SK-N-SH treated with all-trans-retinoic acid at 6 μM for 48 hours (cell line): Measurements from ENCODE around the gene ROBO1.
A peak's percentile ranks its signal among the peaks of the same experiment; 100 is the strongest.

ENCODE experiments used
- ATAC-seq: fragments of 200-7000 bp; cut with Tn5 transposase; 3 replicates; pipeline ENCODE4 v1.9.1; 2020; ENCODE audit warnings: mild to moderate bottlenecking, moderate library complexity
- ARNTL ChIP-seq: fragments of 450-650 bp; formaldehyde crosslinking; IDR thresholded peaks from 2 replicates; pipeline ENCODE4 v1.5.0; 2020; ENCODE audit warnings: low read depth, mild to moderate bottlenecking, moderate library complexity, borderline replicate concordance
- BACH2 ChIP-seq: fragments of 250-450 bp; sonication (Bioruptor Pico); IDR thresholded peaks from 2 replicates; pipeline ENCODE4 v1.9.0; 2021; ENCODE audit warnings: mild to moderate bottlenecking, borderline replicate concordance
- CREB5 ChIP-seq: fragments of 250-450 bp; sonication (Bioruptor Pico); IDR thresholded peaks from 2 replicates; pipeline ENCODE4 v1.5.1; 2020; ENCODE audit warnings: low read depth, mild to moderate bottlenecking, moderate library complexity
- CSDC2 ChIP-seq: fragments of 250-450 bp; sonication (Bioruptor Pico); IDR thresholded peaks from 2 replicates; pipeline ENCODE4 v1.5.0; 2020; ENCODE audit warnings: mild to moderate bottlenecking, moderate library complexity
- CSRNP3 ChIP-seq: fragments of 250-450 bp; sonication (Bioruptor Pico); IDR thresholded peaks from 2 replicates; pipeline ENCODE4 v1.5.1; 2021; ENCODE audit warnings: mild to moderate bottlenecking, moderate library complexity
- ESRRG ChIP-seq: fragments of 250-450 bp; sonication (Bioruptor Pico); IDR thresholded peaks from 2 replicates; pipeline ENCODE4 v1.6.1; 2021; ENCODE audit warnings: mild to moderate bottlenecking
- GLIS3 ChIP-seq: fragments of 250-450 bp; sonication (Bioruptor Pico); IDR thresholded peaks from 2 replicates; pipeline ENCODE4 v1.5.0; 2020; ENCODE audit warnings: mild to moderate bottlenecking, moderate library complexity
- ISL1 ChIP-seq: fragments of 250-450 bp; sonication (Bioruptor Pico); IDR thresholded peaks from 2 replicates; pipeline ENCODE4 v2.1.2; 2022; ENCODE audit warnings: mild to moderate bottlenecking, moderate library complexity
- POU6F1 ChIP-seq: fragments of 250-450 bp; sonication (Bioruptor Pico); IDR thresholded peaks from 2 replicates; pipeline ENCODE4 v1.8.0; 2021; ENCODE audit warnings: low read depth, mild to moderate bottlenecking, moderate library complexity, borderline replicate concordance
- PPARA ChIP-seq: fragments of 250-450 bp; sonication (Bioruptor Pico); IDR thresholded peaks from 2 replicates; pipeline ENCODE4 v1.5.0; 2020; ENCODE audit warnings: mild to moderate bottlenecking, borderline replicate concordance
- RARB ChIP-seq: fragments of 250-450 bp; sonication (Bioruptor Pico); IDR thresholded peaks from 2 replicates; pipeline ENCODE4 v1.8.0; 2021; ENCODE audit warnings: mild to moderate bottlenecking, moderate library complexity
- SNAI2 ChIP-seq: fragments of 250-450 bp; sonication (Bioruptor Pico); IDR thresholded peaks from 2 replicates; pipeline ENCODE4 v1.5.0; 2020; ENCODE audit warnings: mild to moderate bottlenecking, moderate library complexity
- TCF4 ChIP-seq: fragments of 250-450 bp; sonication (Bioruptor Pico); IDR thresholded peaks from 2 replicates; pipeline ENCODE4 v1.8.0; 2021; ENCODE audit warnings: mild to moderate bottlenecking, moderate library complexity, borderline replicate concordance
- TOX ChIP-seq: fragments of 250-450 bp; sonication (Bioruptor Pico); IDR thresholded peaks from 2 replicates; pipeline ENCODE4 v1.8.0; 2021; ENCODE audit warnings: mild to moderate bottlenecking, moderate library complexity, borderline replicate concordance
- TSHZ2 ChIP-seq: fragments of 250-450 bp; sonication (Bioruptor Pico); IDR thresholded peaks from 2 replicates; pipeline ENCODE4 v1.5.0; 2020; ENCODE audit warnings: mild to moderate bottlenecking, moderate library complexity
- ZC3H10 ChIP-seq: fragments of 250-450 bp; sonication (Bioruptor Pico); IDR thresholded peaks from 2 replicates; pipeline ENCODE4 v1.5.1; 2021; ENCODE audit warnings: mild to moderate bottlenecking, moderate library complexity
- ZFP3 ChIP-seq: fragments of 250-450 bp; sonication (Bioruptor Pico); IDR thresholded peaks from 2 replicates; pipeline ENCODE4 v1.5.0; 2020; ENCODE audit warnings: mild to moderate bottlenecking, moderate library complexity
- ZFP30 ChIP-seq: fragments of 450-650 bp; formaldehyde crosslinking; IDR thresholded peaks from 2 replicates; pipeline ENCODE4 v1.5.0; 2022; ENCODE audit warnings: mild to moderate bottlenecking, moderate library complexity
- ZNF565 ChIP-seq: fragments of 450-650 bp; formaldehyde crosslinking; conservative IDR thresholded peaks from 2 replicates; pipeline ENCODE4 v1.5.0; 2020; ENCODE audit warnings: low read depth, mild to moderate bottlenecking, moderate library complexity
- ZNF70 ChIP-seq: fragments of 450-650 bp; formaldehyde crosslinking; IDR thresholded peaks from 2 replicates; pipeline ENCODE4 v1.5.0; 2020; ENCODE audit warnings: mild to moderate bottlenecking, moderate library complexity
- ZNF8 ChIP-seq: fragments of 450-650 bp; formaldehyde crosslinking; IDR thresholded peaks from 2 replicates; pipeline ENCODE4 v1.5.0; 2020; ENCODE audit warnings: mild to moderate bottlenecking, moderate library complexity

The ROBO1 gene

GRCh38 chr3:79211586-79212359, 556.0 kb downstream of the ROBO1 start:
- ATAC-seq, result no peak
- TF ChIP-seq TOX (no peak), ZC3H10 (no peak), RARB (no peak), PPARA (no peak), SNAI2 (CRISPR knock-in tag) (no peak), TCF4 (CRISPR knock-in tag) (no peak), CREB5 (CRISPR knock-in tag) (no peak), ZFP30 (CRISPR knock-in tag) (no peak)

- no peak for TF ChIP-seq ISL1 (CRISPR knock-in tag)
- TF ChIP-seq TSHZ2, result no peak
- no peak for TF ChIP-seq ZFP30 (CRISPR knock-in tag)
- no peak for TF ChIP-seq ARNTL (CRISPR knock-in tag)
- TF ChIP-seq ZNF8 (CRISPR knock-in tag), result no peak
- no peak for TF ChIP-seq CSDC2 (CRISPR knock-in tag)
- TF ChIP-seq ZNF70 (CRISPR knock-in tag), result no peak
- TF ChIP-seq RARB, result no peak
- no peak for TF ChIP-seq CSRNP3 (CRISPR knock-in tag)
- no peak for TF ChIP-seq CREB5 (CRISPR knock-in tag)
- no peak for TF ChIP-seq BACH2
- no peak for TF ChIP-seq GLIS3 (CRISPR knock-in tag)
- TF ChIP-seq, all 23 proteins: peak for 0
- no peak for ATAC-seq
These were observed 563.4 kb downstream of the ROBO1 start for GRCh38 chr3:79204351-79204750.

GRCh38 chr3:79203144-79203519, 564.7 kb downstream of the ROBO1 start:
- TF ChIP-seq ZNF565 (CRISPR knock-in tag), result no peak
- TF ChIP-seq ZFP3 (CRISPR knock-in tag), result no peak
- TF ChIP-seq TSHZ2, result no peak
- TF ChIP-seq POU6F1 (CRISPR knock-in tag), result no peak
- no peak for TF ChIP-seq ESRRG
- TF ChIP-seq ZFP30 (CRISPR knock-in tag), result no peak
- no peak for TF ChIP-seq CSDC2 (CRISPR knock-in tag)
- TF ChIP-seq ARNTL (CRISPR knock-in tag), result no peak
- TF ChIP-seq SNAI2 (CRISPR knock-in tag), result no peak
- TF ChIP-seq GLIS3 (CRISPR knock-in tag), result no peak
- no peak for TF ChIP-seq RARB
- no peak for TF ChIP-seq CSRNP3 (CRISPR knock-in tag)
- TF ChIP-seq ZNF70 (CRISPR knock-in tag), result no peak
- no peak for TF ChIP-seq CREB5 (CRISPR knock-in tag)
- no peak for TF ChIP-seq TOX
- no peak for TF ChIP-seq BACH2
- no peak for TF ChIP-seq ISL1 (CRISPR knock-in tag)
- peak; percentile 87 for ATAC-seq
